T-helper 1 cell treated with Interleukin-12 subunit alpha and Interleukin-12 subunit beta and Interleukin-4 antibody, amounts not matched to agents 30 μg/mL and 1 μg/mL, for 36 hours (primary cell): ENCODE data around the gene MTFR1L.

Experiments
- H3K27ac Mint-ChIP-seq: one replicate; pipeline ENCODE4 v1.8.0; 2021; ENCODE audit warnings: mild to moderate bottlenecking, mixed read lengths
- H3K27me3 Mint-ChIP-seq: one replicate; pipeline ENCODE4 v1.8.0; 2021; ENCODE audit warnings: low read depth, mixed read lengths
- H3K36me3 Mint-ChIP-seq: one replicate; pipeline ENCODE4 v1.8.0; 2021; ENCODE audit warnings: low read depth, mixed read lengths
- H3K4me1 Mint-ChIP-seq: one replicate; pipeline ENCODE4 v1.8.0; 2021; ENCODE audit warnings: low read depth, mixed read lengths
- H3K4me3 Mint-ChIP-seq: one replicate; pipeline ENCODE4 v1.8.0; 2021; ENCODE audit warnings: mild to moderate bottlenecking, moderate library complexity, mixed read lengths
- H3K9me3 Mint-ChIP-seq: one replicate; pipeline ENCODE4 v1.8.0; 2021; ENCODE audit warnings: mixed read lengths

Gene MTFR1L

DNA sequence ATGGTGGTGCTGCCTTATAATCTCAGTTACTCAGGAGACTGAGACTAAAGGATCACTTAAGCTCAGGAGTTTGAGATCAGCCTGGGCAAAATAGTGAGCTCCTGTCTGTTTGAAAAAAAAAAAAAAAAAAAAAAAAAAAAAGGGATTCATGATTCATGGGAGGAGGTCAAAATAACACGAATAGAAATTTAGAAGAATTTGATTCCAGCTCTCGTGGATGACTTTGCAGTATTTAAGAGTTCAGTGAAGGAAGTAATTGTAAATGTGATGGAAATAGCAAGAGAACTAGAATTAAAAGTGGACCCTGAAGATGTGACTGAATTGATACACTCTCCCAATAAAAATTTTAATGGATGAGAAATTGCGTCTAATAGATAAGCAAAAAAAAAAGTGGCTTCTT lies 23.7 kb downstream of the MTFR1L start:
- H3K9me3 Mint-ChIP-seq = no peaks in the 10 kb centered on the region
- H3K36me3 Mint-ChIP-seq = peaks cover 5% of the 10 kb centered on the region
- H3K4me1 Mint-ChIP-seq = no peaks in the 10 kb centered on the region
- H3K27ac Mint-ChIP-seq = no peak overlapping the region
- no peak overlapping the region for H3K4me3 Mint-ChIP-seq
- H3K27me3 Mint-ChIP-seq = no peaks in the 10 kb centered on the region

DNA sequence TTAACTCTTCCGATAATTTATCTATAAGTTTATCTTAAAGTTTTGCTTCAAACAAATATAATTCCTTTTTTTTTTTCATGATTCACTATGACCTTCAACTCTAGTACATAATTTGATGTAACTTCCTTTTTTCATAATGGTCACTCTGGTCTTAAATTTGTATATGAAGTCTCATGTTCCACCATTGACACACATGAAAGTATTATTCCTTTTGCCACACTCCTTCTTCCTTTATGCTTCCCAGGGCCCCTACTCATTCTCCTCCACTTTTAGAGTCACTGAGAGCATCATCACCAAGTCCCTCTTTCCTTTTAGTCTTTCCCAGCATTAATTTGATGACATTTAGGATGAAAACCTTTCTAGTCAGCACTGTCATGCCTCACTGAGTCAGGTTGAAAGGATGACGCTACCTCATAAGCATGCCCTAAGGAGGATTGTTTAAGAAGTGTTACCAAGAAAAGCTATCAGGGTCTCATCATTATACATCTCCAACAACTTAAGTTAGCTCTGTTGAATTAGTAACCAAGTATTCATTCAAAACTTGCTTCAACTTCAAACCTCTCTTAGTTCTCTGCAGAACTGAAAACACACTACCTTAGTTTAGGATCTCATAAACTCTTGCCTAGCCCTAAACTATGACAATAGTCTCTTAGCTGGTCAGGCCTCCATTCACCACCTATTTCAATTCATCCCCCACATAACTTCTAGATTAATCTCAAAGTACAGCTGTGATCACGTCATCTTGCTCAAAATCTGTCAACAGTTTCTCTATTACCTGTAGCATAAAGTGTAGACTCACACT lies 25.0 kb downstream of the MTFR1L start:
- H3K27ac Mint-ChIP-seq = no peak overlapping the region
- peaks cover 5% of the 10 kb centered on the region for H3K36me3 Mint-ChIP-seq
- no peaks in the 10 kb centered on the region for H3K27me3 Mint-ChIP-seq
- no peak overlapping the region for H3K4me3 Mint-ChIP-seq
- H3K9me3 Mint-ChIP-seq = no peaks in the 10 kb centered on the region
- no peaks in the 10 kb centered on the region for H3K4me1 Mint-ChIP-seq

DNA sequence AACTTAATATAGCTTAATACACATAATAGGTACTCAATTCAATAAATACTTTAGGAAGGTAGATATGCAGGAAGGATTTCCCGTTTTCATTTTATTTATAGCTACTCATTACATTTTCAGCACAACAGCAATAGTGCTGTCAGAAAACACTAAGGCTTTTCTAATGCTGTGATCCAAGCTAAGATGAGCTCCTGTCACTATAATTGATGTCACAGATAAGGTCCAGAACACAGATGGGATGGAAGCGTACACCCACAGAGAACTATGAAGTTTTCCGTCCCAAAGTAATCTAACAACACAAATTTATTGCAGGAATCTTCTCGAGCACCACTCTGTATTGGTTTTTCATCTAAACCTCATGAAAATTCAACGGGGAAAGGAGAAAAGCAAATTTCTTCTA lies 25.9 kb downstream of the MTFR1L start:
- Mint-ChIP-seq H3K27ac (no peak overlapping the region), H3K4me1 (no peaks in the 10 kb centered on the region), H3K9me3 (no peaks in the 10 kb centered on the region), H3K36me3 (no peaks in the 10 kb centered on the region), H3K27me3 (no peaks in the 10 kb centered on the region), H3K4me3 (no peak overlapping the region)

- no peaks in the 10 kb centered on the region for H3K9me3 Mint-ChIP-seq
- no peaks in the 10 kb centered on the region for H3K4me1 Mint-ChIP-seq
- peaks cover 2% of the 10 kb centered on the region for H3K36me3 Mint-ChIP-seq
- H3K27me3 Mint-ChIP-seq = no peaks in the 10 kb centered on the region
- no peak overlapping the region for H3K4me3 Mint-ChIP-seq
- H3K27ac Mint-ChIP-seq = no peak overlapping the region
Measured at GRCh38 chr1:25847929-25848328, 28.2 kb downstream of the MTFR1L start.

DNA sequence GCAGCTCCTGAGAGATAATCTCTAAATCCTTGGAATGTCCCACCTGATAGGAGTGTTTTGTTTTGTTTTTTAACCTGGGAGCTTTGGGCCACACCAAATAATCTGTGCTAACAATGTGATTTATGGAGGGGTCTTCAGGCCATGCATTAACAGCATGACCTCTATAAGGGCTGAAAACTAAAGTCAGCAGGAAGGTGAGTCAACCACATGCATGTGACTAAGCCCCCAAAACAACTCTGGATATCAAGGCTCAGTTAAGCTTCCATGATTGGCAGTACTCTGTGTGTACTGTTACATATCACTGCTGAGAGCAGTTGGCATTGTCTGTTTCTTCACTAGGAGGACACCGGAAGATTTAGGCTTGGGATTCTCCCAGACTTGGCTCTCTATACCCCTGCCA lies 28.8 kb downstream of the MTFR1L start:
- Mint-ChIP-seq H3K4me1 (no peaks in the 10 kb centered on the region), H3K9me3 (no peaks in the 10 kb centered on the region), H3K36me3 (peaks cover 3% of the 10 kb centered on the region)

DNA sequence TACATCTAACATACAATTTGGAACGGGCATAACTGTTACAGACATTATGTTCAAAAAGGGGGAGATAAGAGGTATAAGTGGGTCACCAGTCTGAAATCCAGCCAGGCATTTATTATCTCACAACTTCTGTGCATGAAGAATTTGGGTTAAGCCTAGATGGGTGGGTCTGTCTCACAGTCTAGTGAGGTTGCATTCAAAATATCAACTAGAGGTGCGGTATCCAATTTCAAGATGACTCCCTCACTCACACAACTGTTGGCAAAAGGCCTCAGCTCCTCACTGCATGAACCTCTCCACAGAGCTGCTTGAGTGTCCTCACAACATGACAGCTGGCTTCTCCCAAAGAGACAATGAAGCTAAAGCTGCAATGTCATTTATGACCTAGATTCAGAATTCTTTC lies 34.8 kb downstream of the MTFR1L start:
- peaks cover 3% of the 10 kb centered on the region for H3K36me3 Mint-ChIP-seq
- peaks cover 14% of the 10 kb centered on the region for H3K4me1 Mint-ChIP-seq
- H3K9me3 Mint-ChIP-seq = no peaks in the 10 kb centered on the region
- no peak overlapping the region for H3K4me3 Mint-ChIP-seq
- H3K27me3 Mint-ChIP-seq = no peaks in the 10 kb centered on the region
- no peak overlapping the region for H3K27ac Mint-ChIP-seq

More for the DNA sequence above, 28.8 kb downstream of the MTFR1L start:
- Mint-ChIP-seq H3K4me3 (no peak overlapping the region), H3K27ac (no peak overlapping the region), H3K27me3 (no peaks in the 10 kb centered on the region)

DNA sequence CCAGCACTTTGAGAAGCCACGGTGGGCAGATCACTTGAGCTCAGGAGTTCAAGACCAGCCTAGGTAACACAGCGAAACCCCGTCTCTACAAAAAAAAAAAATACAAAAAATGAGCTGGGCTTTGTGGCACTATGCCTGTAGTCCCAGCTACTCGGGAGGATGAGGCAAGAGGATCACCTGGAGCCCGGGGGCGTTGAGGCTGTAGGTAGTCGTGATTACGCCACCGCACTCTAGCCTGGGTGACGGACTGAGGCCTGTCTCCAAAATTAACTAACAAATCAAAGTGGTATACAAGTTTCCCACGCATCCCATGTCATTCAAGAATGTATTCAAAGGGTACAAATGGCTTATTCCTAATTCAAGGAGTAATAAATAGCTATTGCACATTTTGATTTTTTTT lies 37.1 kb downstream of the MTFR1L start:
- Mint-ChIP-seq H3K27ac (no peak overlapping the region), H3K9me3 (no peaks in the 10 kb centered on the region), H3K4me3 (no peak overlapping the region), H3K27me3 (no peaks in the 10 kb centered on the region), H3K36me3 (peaks cover 3% of the 10 kb centered on the region), H3K4me1 (peaks cover 17% of the 10 kb centered on the region)

- no peaks in the 10 kb centered on the region for H3K27me3 Mint-ChIP-seq
- H3K36me3 Mint-ChIP-seq = no peaks in the 10 kb centered on the region
- H3K4me1 Mint-ChIP-seq = peaks cover 17% of the 10 kb centered on the region
- peak overlapping the region; percentile 89 for H3K4me3 Mint-ChIP-seq
- H3K9me3 Mint-ChIP-seq = no peaks in the 10 kb centered on the region
- peak overlapping the region; percentile 75 for H3K27ac Mint-ChIP-seq
Measured at GRCh38 chr1:25858494-25858893, 38.7 kb downstream of the MTFR1L start.

DNA sequence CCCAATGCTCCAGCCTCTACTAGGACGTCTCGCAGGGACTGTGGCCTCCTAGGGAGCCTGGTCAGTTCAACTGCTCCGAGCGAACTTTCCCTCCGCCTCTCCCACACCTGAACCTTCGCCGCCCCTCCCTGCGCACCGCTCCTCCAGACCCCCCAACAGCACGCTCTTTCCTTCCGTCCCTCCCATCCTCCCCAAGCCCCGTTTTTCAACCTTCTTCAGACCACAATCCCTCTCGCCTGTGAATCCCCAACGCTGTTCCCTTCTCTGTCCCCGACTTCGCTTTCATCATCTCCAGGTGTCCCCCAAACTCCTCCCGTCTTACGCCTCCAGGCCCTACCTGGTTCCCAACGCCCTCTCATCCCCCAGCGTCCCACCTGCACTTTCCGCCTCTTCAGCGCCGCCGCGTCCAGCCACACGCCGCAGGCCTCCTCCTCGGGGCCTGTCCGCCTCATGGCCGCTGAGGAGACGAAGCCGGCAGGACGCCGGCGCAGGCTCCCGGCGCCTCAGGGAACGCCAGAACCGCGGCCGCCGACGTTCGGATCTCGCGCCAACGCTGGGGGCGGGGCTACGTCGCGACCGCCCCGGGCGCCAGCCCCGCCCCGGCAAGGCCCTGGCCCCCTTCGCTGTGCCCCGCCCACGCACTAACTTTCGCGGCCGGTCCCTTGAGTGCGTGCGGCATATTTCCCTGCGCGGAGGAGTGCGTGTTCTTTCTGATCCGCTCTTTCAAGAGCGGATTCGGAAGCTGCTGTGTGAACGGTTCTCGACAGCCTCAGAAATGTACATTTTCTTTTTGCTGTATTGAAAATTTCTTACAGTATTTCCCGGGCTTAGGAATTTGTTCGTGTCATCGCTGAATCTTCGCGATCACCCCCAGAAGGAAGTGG lies 39.4 kb downstream of the MTFR1L start, which contains the start of gene AUNIP:
TSS of gene AUNIP (minus strand) at position 552 of the 884 bp plus-strand sequence. CDS start at position 452, 100 bp downstream.
- Mint-ChIP-seq H3K36me3 (no peaks in the 10 kb centered on the region), H3K4me1 (peaks cover 17% of the 10 kb centered on the region), H3K27ac (peak within 1 kb of the TSS; percentile 93), H3K4me3 (peak within 1 kb of the TSS; percentile 89), H3K9me3 (no peaks in the 10 kb centered on the region), H3K27me3 (no peaks in the 10 kb centered on the region)

DNA sequence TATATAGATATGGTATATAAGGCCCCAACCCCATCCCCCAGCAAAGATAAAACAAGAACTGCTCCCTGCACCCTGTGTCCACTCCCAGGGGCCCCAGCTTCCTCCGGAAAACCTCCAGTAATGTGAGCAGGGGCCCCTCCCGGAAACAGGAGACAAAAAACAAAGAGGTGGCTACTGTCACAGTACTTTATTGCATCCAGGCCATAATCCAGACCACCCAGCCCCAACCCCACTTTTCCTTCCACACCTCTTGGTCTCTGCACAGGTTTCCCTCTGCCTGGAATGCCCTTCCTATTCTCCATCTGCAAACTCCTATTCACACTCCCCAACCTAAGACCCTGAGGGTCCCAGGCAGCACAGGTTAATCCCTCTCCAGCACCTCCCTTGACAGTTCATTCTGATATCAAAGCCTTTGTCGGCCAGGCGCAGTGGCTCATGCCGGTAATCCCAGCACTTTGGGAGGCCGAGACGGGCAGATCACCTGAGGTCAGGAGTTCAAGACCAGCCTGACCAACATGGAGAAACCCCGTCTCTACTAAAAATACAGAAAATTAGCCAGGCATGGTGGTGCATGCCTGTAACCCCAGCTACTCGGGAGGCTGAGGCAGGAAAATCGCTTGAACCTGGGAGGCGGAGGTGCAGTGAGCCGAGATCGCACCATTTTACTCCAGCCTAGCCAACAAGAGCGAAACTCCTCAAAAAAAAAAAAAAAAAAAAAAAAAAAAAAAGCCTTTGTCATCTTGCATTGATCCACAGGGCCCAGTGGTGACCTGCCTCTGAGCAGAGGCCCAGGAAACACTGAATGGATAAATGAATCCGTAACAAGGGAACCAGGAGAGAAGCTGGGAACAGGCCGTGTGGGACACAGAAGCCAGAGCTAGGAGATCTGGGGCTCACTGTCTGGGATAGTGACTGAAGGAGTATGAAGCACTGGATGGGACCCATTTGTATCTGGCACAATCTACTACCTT lies 41.8 kb downstream of the MTFR1L start:
- no peak overlapping the region for H3K27ac Mint-ChIP-seq
- H3K36me3 Mint-ChIP-seq = no peaks in the 10 kb centered on the region
- no peaks in the 10 kb centered on the region for H3K27me3 Mint-ChIP-seq
- peaks cover 19% of the 10 kb centered on the region for H3K4me1 Mint-ChIP-seq
- H3K9me3 Mint-ChIP-seq = no peaks in the 10 kb centered on the region
- H3K4me3 Mint-ChIP-seq = peak overlapping the region; percentile 12

GRCh38 chr1:25862785-25863485 lies 43.2 kb downstream of the MTFR1L start:
- H3K4me3 Mint-ChIP-seq = no peak overlapping the region
- no peaks in the 10 kb centered on the region for H3K9me3 Mint-ChIP-seq
- H3K27me3 Mint-ChIP-seq = no peaks in the 10 kb centered on the region
- H3K4me1 Mint-ChIP-seq = peaks cover 18% of the 10 kb centered on the region
- no peak overlapping the region for H3K27ac Mint-ChIP-seq
- H3K36me3 Mint-ChIP-seq = no peaks in the 10 kb centered on the region

GRCh38 chr1:25863486-25864262 lies 43.9 kb downstream of the MTFR1L start:
- no peaks in the 10 kb centered on the region for H3K36me3 Mint-ChIP-seq
- H3K4me1 Mint-ChIP-seq = peaks cover 12% of the 10 kb centered on the region
- H3K9me3 Mint-ChIP-seq = no peaks in the 10 kb centered on the region
- H3K27ac Mint-ChIP-seq = no peak overlapping the region
- H3K27me3 Mint-ChIP-seq = no peaks in the 10 kb centered on the region
- no peak overlapping the region for H3K4me3 Mint-ChIP-seq

- no peaks in the 10 kb centered on the region for H3K36me3 Mint-ChIP-seq
Measured at GRCh38 chr1:25864434-25864833, 44.7 kb downstream of the MTFR1L start.

More at GRCh38 chr1:25864434-25864833, 44.7 kb downstream of the MTFR1L start:
- H3K9me3 Mint-ChIP-seq = no peaks in the 10 kb centered on the region
- H3K4me1 Mint-ChIP-seq = peaks cover 7% of the 10 kb centered on the region
- no peaks in the 10 kb centered on the region for H3K27me3 Mint-ChIP-seq
- no peak overlapping the region for H3K4me3 Mint-ChIP-seq
- no peak overlapping the region for H3K27ac Mint-ChIP-seq
